OCI-M1 (cell line): ENCODE results near the gene LRBA.

Source experiments
- DNase-seq: peaks from one replicate; lab custom pipeline; 2025; lab: John Stamatoyannopoulos, UW

Gene LRBA

GRCh38 chr4:150495550-150495949, 519.5 kb downstream of the LRBA start:
- peak; percentile 60 for DNase-seq

GRCh38 chr4:150493851-150494250, 521.2 kb downstream of the LRBA start:
- DNase-seq, result no peak

- DNase-seq, result no peak
Observed at GRCh38 chr4:150491132-150492049, 523.7 kb downstream of the LRBA start.

GRCh38 chr4:150482581-150482980, 532.5 kb downstream of the LRBA start:
- DNase-seq, result no peak

GRCh38 chr4:150479657-150480056, 535.4 kb downstream of the LRBA start:
- no peak for DNase-seq

- DNase-seq, result no peak
Observed at GRCh38 chr4:150477869-150478268, 537.2 kb downstream of the LRBA start.

- no peak for DNase-seq
Observed at GRCh38 chr4:150476776-150477175, 538.3 kb downstream of the LRBA start.

- DNase-seq, result no peak
Observed at GRCh38 chr4:150475763-150476162, 539.3 kb downstream of the LRBA start.

- DNase-seq, result no peak
Observed at GRCh38 chr4:150464523-150464922, 550.6 kb downstream of the LRBA start.

GRCh38 chr4:150462743-150463142, 552.3 kb downstream of the LRBA start:
- DNase-seq, result no peak

- DNase-seq, result no peak
Observed at GRCh38 chr4:150461957-150462356, 553.1 kb downstream of the LRBA start.

GRCh38 chr4:150457802-150458201, 557.3 kb downstream of the LRBA start:
- no peak for DNase-seq

GRCh38 chr4:150451883-150452282, 563.2 kb downstream of the LRBA start:
- DNase-seq, result no peak

- no peak for DNase-seq
Observed at GRCh38 chr4:150447356-150447755, 567.7 kb downstream of the LRBA start.

GRCh38 chr4:150439451-150439933, 575.6 kb downstream of the LRBA start:
- no peak for DNase-seq

- DNase-seq, result no peak
Observed at GRCh38 chr4:150436598-150437370, 578.3 kb downstream of the LRBA start.

- no peak for DNase-seq
Observed at GRCh38 chr4:150431221-150431620, 583.9 kb downstream of the LRBA start.

- no peak for DNase-seq
Observed at GRCh38 chr4:150425161-150425560, 589.9 kb downstream of the LRBA start.

- no peak for DNase-seq
Observed at GRCh38 chr4:150423503-150423902, 591.6 kb downstream of the LRBA start.

- DNase-seq, result no peak
Observed at GRCh38 chr4:150423074-150423473, 592.0 kb downstream of the LRBA start.

GRCh38 chr4:150421612-150422011, 593.5 kb downstream of the LRBA start:
- no peak for DNase-seq

GRCh38 chr4:150419939-150420338, 595.1 kb downstream of the LRBA start:
- no peak for DNase-seq
